Activated T-cell treated with anti-CD3 and anti-CD28 coated beads, Interleukin-2, amount 50 U/mL, for 72 hours (primary cell): ENCODE data around the gene STIM2. TPM values are rescaled to one million over a fixed set of nuclear protein-coding genes. Genes with fewer than 3 reads are reported as not detected.
"Not testable (repeated sequence)": the region's sequence is repeated elsewhere in the genome, so short reads cannot be mapped to it uniquely, and the experiment has no call there.

ENCODE experiments used
- ATAC-seq, 2 donors: fragments of 150-1000 bp; cut with Tn5 transposase; replicated peaks in 1 of 2; 2 replicates each; pipeline ENCODE4 v1.10.0; 2021; ENCODE audit warnings: moderate library complexity in 2 of 2, mild to moderate bottlenecking in 1 of 2
- DNase-seq, 2 donors: peaks; one replicate each; pipeline ENCODE4 v3.0.0; 2021 to 2022; ENCODE audit warnings: mixed read lengths in 1 of 2
- H3K27ac Mint-ChIP-seq: one replicate; pipeline ENCODE4 v1.8.0; 2022; ENCODE audit warnings: mild to moderate bottlenecking, moderate library complexity, mixed read lengths
- H3K27me3 Mint-ChIP-seq: one replicate; pipeline ENCODE4 v1.8.0; 2022; ENCODE audit warnings: low read depth, mixed read lengths
- H3K36me3 Mint-ChIP-seq, 2 donors: one replicate each; pipeline ENCODE4 v1.8.0; 2022; ENCODE audit warnings: mixed read lengths in 2 of 2, mild to moderate bottlenecking in 1 of 2; ENCODE audit not compliant: insufficient read depth in 2 of 2
- H3K4me1 Mint-ChIP-seq: one replicate; pipeline ENCODE4 v1.8.0; 2022; ENCODE audit warnings: low read depth, mixed read lengths
- H3K4me3 Mint-ChIP-seq, 2 donors: one replicate each; pipeline ENCODE4 v1.8.0; 2022; ENCODE audit warnings: mild to moderate bottlenecking in 2 of 2, mixed read lengths in 2 of 2, moderate library complexity in 2 of 2
- H3K9me3 Mint-ChIP-seq, 2 donors: one replicate each; pipeline ENCODE4 v1.8.0; 2022; ENCODE audit warnings: mixed read lengths in 2 of 2
- total RNA-seq, 2 donors: library from RNA; stranded (reverse); gene quantifications; one replicate each; pipeline ENCODE4 v1.2.3, GENCODE V29; 2022

STIM2 gene
- total RNA-seq, 2 donors from 2014 or later = 39.6 to 47.0 TPM

- Mint-ChIP-seq H3K27ac (peak overlapping the region; percentile 90), H3K36me3 (peaks cover 6 to 9% of the 10 kb centered on the region in 2 donors), H3K4me1 (peaks cover 81% of the 10 kb centered on the region), H3K9me3 (no peaks in the 10 kb centered on the region), H3K27me3 (no peaks in the 10 kb centered on the region), H3K4me3 (peak overlapping the region; percentile 64 to 72)
- DNase-seq (no peak), ATAC-seq (no peak)
These were observed 19.2 kb downstream of the STIM2 start for GRCh38 chr4:26879805-26880204.

- no peaks in the 10 kb centered on the region for H3K9me3 Mint-ChIP-seq
- ATAC-seq (peak; percentile 3 to 4), DNase-seq (no peak)
- peaks cover 0 to 2% of the 10 kb centered on the region in 2 donors for H3K36me3 Mint-ChIP-seq
- peak overlapping the region; percentile 82 to 93 for H3K4me3 Mint-ChIP-seq
- H3K27me3 Mint-ChIP-seq = no peaks in the 10 kb centered on the region
- H3K27ac Mint-ChIP-seq = peak overlapping the region; percentile 99
- peaks cover 74% of the 10 kb centered on the region for H3K4me1 Mint-ChIP-seq
These were observed 23.4 kb downstream of the STIM2 start for GRCh38 chr4:26884026-26884425.

GRCh38 chr4:26884486-26884988 is 23.9 kb downstream of the STIM2 start:
- Mint-ChIP-seq H3K36me3 (peaks cover 0 to 5% of the 10 kb centered on the region in 2 donors), H3K27me3 (no peaks in the 10 kb centered on the region), H3K4me1 (peaks cover 68% of the 10 kb centered on the region), H3K9me3 (no peaks in the 10 kb centered on the region), H3K4me3 (peak overlapping the region; percentile 82 to 93), H3K27ac (peak overlapping the region; percentile 99)
- DNase-seq (peak; percentile 11 to 24), ATAC-seq (peak; percentile 84 to 89)

- Mint-ChIP-seq H3K4me1 (peaks cover 57% of the 10 kb centered on the region), H3K27me3 (no peaks in the 10 kb centered on the region), H3K9me3 (no peaks in the 10 kb centered on the region), H3K36me3 (peaks cover 5 to 6% of the 10 kb centered on the region in 2 donors), H3K4me3 (peak overlapping the region; percentile 77 to 88), H3K27ac (peak overlapping the region; percentile 90)
- ATAC-seq = peak; percentile 53 to 63
- peak; percentile 20 to 42 for DNase-seq
These were observed 25.3 kb downstream of the STIM2 start for GRCh38 chr4:26885912-26886274.

GRCh38 chr4:26887143-26887542 is 26.5 kb downstream of the STIM2 start:
- Mint-ChIP-seq H3K36me3 (peaks cover 9 to 11% of the 10 kb centered on the region in 2 donors), H3K27ac (peak overlapping the region; percentile 90), H3K27me3 (no peaks in the 10 kb centered on the region), H3K4me1 (peaks cover 55% of the 10 kb centered on the region), H3K4me3 (peak overlapping the region; percentile 77 to 88), H3K9me3 (peaks cover 3 to 5% of the 10 kb centered on the region in 2 donors)
- ATAC-seq (no peak), DNase-seq (no peak)

- Mint-ChIP-seq H3K36me3 (peaks cover 10 to 12% of the 10 kb centered on the region in 2 donors), H3K4me3 (peak overlapping the region in 1 of 2 donors; percentile 7), H3K27me3 (no peaks in the 10 kb centered on the region), H3K9me3 (peaks cover 4 to 6% of the 10 kb centered on the region in 2 donors), H3K4me1 (peaks cover 55% of the 10 kb centered on the region), H3K27ac (no peak overlapping the region)
- ATAC-seq = no peak
- no peak for DNase-seq
These were observed 27.2 kb downstream of the STIM2 start for GRCh38 chr4:26887809-26888208.

- DNase-seq = no peak
- Mint-ChIP-seq H3K36me3 (peaks cover 10 to 12% of the 10 kb centered on the region in 2 donors), H3K27ac (no peak overlapping the region), H3K4me1 (peaks cover 51% of the 10 kb centered on the region), H3K9me3 (peaks cover 4 to 6% of the 10 kb centered on the region in 2 donors), H3K4me3 (no peak overlapping the region), H3K27me3 (no peaks in the 10 kb centered on the region)
- no peak for ATAC-seq
These were observed 28.7 kb downstream of the STIM2 start for GRCh38 chr4:26889356-26889755.

- Mint-ChIP-seq H3K27me3 (no peaks in the 10 kb centered on the region), H3K4me1 (peaks cover 48% of the 10 kb centered on the region), H3K27ac (no peak overlapping the region), H3K4me3 (no peak overlapping the region), H3K36me3 (peaks cover 10 to 15% of the 10 kb centered on the region in 2 donors), H3K9me3 (peaks cover 4 to 6% of the 10 kb centered on the region in 2 donors)
- DNase-seq (no peak), ATAC-seq (no peak)
These were observed 30.4 kb downstream of the STIM2 start for GRCh38 chr4:26891054-26891453.

- Mint-ChIP-seq H3K27me3 (no peaks in the 10 kb centered on the region), H3K27ac (peak overlapping the region; percentile 74), H3K9me3 (peaks cover 4 to 6% of the 10 kb centered on the region in 2 donors), H3K4me3 (no peak overlapping the region), H3K4me1 (peaks cover 48% of the 10 kb centered on the region), H3K36me3 (peaks cover 10 to 15% of the 10 kb centered on the region in 2 donors)
- ATAC-seq (no peak), DNase-seq (no peak)
These were observed 31.2 kb downstream of the STIM2 start for GRCh38 chr4:26891867-26892266.

- peaks cover 4 to 6% of the 10 kb centered on the region in 2 donors for H3K9me3 Mint-ChIP-seq
- no peaks in the 10 kb centered on the region for H3K27me3 Mint-ChIP-seq
- DNase-seq (no peak), ATAC-seq (peak; percentile 40 to 59)
- peak overlapping the region; percentile 24 for H3K27ac Mint-ChIP-seq
- H3K4me3 Mint-ChIP-seq = peak overlapping the region in 1 of 2 donors; percentile 9
- peaks cover 10 to 15% of the 10 kb centered on the region in 2 donors for H3K36me3 Mint-ChIP-seq
- peaks cover 43% of the 10 kb centered on the region for H3K4me1 Mint-ChIP-seq
These were observed 32.0 kb downstream of the STIM2 start for GRCh38 chr4:26892480-26893150.

- Mint-ChIP-seq H3K36me3 (peaks cover 10 to 15% of the 10 kb centered on the region in 2 donors), H3K9me3 (peaks cover 4 to 6% of the 10 kb centered on the region in 2 donors), H3K4me1 (peaks cover 43% of the 10 kb centered on the region)
These were observed 32.9 kb downstream of the STIM2 start for GRCh38 chr4:26893491-26893890.

GRCh38 chr4:26894881-26895280 is 34.2 kb downstream of the STIM2 start:
- not testable (repeated sequence) for H3K4me3 Mint-ChIP-seq, H3K27me3 Mint-ChIP-seq, H3K9me3 Mint-ChIP-seq, DNase-seq, ATAC-seq, H3K27ac Mint-ChIP-seq
- H3K36me3 Mint-ChIP-seq = peaks cover 10 to 11% of the 10 kb centered on the region in 2 donors
- peaks cover 52% of the 10 kb centered on the region for H3K4me1 Mint-ChIP-seq

More at GRCh38 chr4:26893491-26893890, 32.9 kb downstream of the STIM2 start:
- ATAC-seq (no peak), DNase-seq (no peak)
- Mint-ChIP-seq H3K4me3 (no peak overlapping the region), H3K27ac (peak overlapping the region; percentile 4), H3K27me3 (no peaks in the 10 kb centered on the region)

GRCh38 chr4:26896636-26897035 is 36.0 kb downstream of the STIM2 start:
- peaks cover 6 to 9% of the 10 kb centered on the region in 2 donors for H3K36me3 Mint-ChIP-seq

More at GRCh38 chr4:26896636-26897035, 36.0 kb downstream of the STIM2 start:
- Mint-ChIP-seq H3K27ac (peak overlapping the region; percentile 15), H3K4me1 (peaks cover 62% of the 10 kb centered on the region), H3K27me3 (no peaks in the 10 kb centered on the region), H3K4me3 (no peak overlapping the region), H3K9me3 (peaks cover 4 to 6% of the 10 kb centered on the region in 2 donors)
- DNase-seq = no peak
- no peak for ATAC-seq
